Activated CD8-positive, alpha-beta T cell treated with anti-CD3 and anti-CD28 coated beads for 36 hours (primary cell): Measurements from ENCODE around the gene DNAJB5. TPM values are rescaled to one million over a fixed set of nuclear protein-coding genes. Genes with fewer than 3 reads are reported as not detected.

Experiments
- ATAC-seq: fragments of 200-7000 bp; cut with Tn5 transposase; one replicate; pipeline ENCODE4 v1.10.0; 2021; ENCODE audit warnings: mild to moderate bottlenecking, moderate library complexity
- CTCF ChIA-PET: fragments of 350-600 bp; sonication (Branson Sonifier 250); formaldehyde crosslinking; loops from one replicate; lab custom pipeline; 2021; ENCODE audit warnings: antibody characterized with exemption; lab: Charles Lee
- POLR2A ChIA-PET: fragments of 350-600 bp; sonication (Branson Sonifier 250); formaldehyde crosslinking; loops from one replicate; lab custom pipeline; 2021; ENCODE audit warnings: antibody characterized with exemption; lab: Charles Lee
- DNase-seq: peaks from one replicate; pipeline ENCODE4 v3.0.0-alpha.2; 2020
- H3K27ac Mint-ChIP-seq: one replicate; pipeline ENCODE4 v1.8.0; 2021; ENCODE audit warnings: mild to moderate bottlenecking, mixed read lengths
- H3K27me3 Mint-ChIP-seq: one replicate; pipeline ENCODE4 v1.8.0; 2021; ENCODE audit warnings: mixed read lengths
- H3K36me3 Mint-ChIP-seq: one replicate; pipeline ENCODE4 v1.8.0; 2021; ENCODE audit warnings: low read depth, mixed read lengths
- H3K4me1 Mint-ChIP-seq: one replicate; pipeline ENCODE4 v1.8.0; 2021; ENCODE audit warnings: low read depth, mixed read lengths
- H3K4me3 Mint-ChIP-seq: one replicate; pipeline ENCODE4 v1.8.0; 2021; ENCODE audit warnings: mild to moderate bottlenecking, moderate library complexity, mixed read lengths
- H3K9me3 Mint-ChIP-seq: one replicate; pipeline ENCODE4 v1.8.0; 2021; ENCODE audit warnings: mixed read lengths
- intact Hi-C: fragments of 100-400 bp; cut with micrococcal nuclease; formaldehyde crosslinking; loops from one replicate; pipeline ENCODE4 v1.10.0; 2022
- total RNA-seq, 2 experiments: library from RNA; stranded (reverse); gene quantifications; one replicate each; pipeline ENCODE4 v1.2.3, GENCODE V29; 2021
- TF ChIP-seq, protein P1 (sequence below): fragments of 200-600 bp; IDR thresholded peaks from one replicate; pipeline ENCODE4 v1.8.0; 2022; ENCODE audit warnings: antibody characterized with exemption, mild to moderate bottlenecking

DNAJB5 gene
- total RNA-seq, 2 experiments from 2014 or later, result 14.6 to 16.4 TPM

DNA sequence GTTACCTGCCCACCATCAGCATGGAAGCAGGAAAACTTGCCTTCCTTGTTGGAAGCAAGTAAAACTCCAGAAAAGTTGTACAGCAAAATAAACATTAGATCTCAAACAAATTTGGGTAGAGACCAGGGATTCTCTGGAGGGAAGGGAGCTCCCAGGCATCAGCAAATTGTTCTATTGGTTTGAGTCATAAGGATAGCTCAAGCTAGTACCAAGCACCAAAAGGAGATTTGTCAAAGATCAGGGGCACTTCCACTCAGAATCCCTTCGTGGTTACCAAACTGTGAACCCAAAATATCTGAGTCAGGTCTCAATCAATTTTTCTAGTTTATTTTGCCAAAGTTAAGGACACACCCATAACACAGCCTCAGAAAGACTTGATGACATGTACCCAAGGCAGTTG, 37.8 kb downstream of the DNAJB5 start:
- Mint-ChIP-seq H3K9me3 (no peaks in the 10 kb centered on the region), H3K4me1 (peaks cover 4% of the 10 kb centered on the region), H3K27me3 (no peaks in the 10 kb centered on the region), H3K27ac (no peak overlapping the region), H3K36me3 (peaks cover 6% of the 10 kb centered on the region), H3K4me3 (no peak overlapping the region)
- ChIA-PET CTCF (interaction anchor here (1.1 to 5.0 kb wide), 9 partner anchors 9 to 269 kb away, joined by 3 to 19 read pairs (median 4); no protein-coding TSS in a partner anchor), POLR2A (interaction anchor here (1.0 kb wide), 1 partner anchor 42 kb away, joined by 3 read pairs; no protein-coding TSS in a partner anchor)
- intact Hi-C loops, result no loop called here
- ATAC-seq (peak; percentile 13), DNase-seq (no peak)
- TF ChIP-seq, protein P1, sequence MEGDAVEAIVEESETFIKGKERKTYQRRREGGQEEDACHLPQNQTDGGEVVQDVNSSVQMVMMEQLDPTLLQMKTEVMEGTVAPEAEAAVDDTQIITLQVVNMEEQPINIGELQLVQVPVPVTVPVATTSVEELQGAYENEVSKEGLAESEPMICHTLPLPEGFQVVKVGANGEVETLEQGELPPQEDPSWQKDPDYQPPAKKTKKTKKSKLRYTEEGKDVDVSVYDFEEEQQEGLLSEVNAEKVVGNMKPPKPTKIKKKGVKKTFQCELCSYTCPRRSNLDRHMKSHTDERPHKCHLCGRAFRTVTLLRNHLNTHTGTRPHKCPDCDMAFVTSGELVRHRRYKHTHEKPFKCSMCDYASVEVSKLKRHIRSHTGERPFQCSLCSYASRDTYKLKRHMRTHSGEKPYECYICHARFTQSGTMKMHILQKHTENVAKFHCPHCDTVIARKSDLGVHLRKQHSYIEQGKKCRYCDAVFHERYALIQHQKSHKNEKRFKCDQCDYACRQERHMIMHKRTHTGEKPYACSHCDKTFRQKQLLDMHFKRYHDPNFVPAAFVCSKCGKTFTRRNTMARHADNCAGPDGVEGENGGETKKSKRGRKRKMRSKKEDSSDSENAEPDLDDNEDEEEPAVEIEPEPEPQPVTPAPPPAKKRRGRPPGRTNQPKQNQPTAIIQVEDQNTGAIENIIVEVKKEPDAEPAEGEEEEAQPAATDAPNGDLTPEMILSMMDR, result no peak

DNA sequence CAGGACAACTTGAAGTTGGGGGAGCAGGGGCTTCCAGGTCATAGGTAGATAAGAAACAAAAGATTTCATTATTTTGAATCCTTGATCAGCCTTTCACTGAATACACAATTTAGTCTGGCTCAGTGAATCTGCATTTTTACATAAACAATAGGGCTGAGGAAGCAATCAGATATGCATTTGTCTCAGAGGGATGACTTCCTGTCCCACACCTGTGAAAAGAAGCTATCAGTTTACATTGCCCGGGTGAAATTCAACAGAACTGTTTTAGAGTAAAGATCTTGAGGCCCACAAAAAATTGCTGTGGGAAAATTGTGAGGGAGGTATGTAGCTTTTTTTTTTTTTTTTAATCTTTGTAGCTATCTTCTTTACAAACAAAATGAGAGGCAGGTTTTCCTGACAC, 38.3 kb downstream of the DNAJB5 start:
- no peak overlapping the region for H3K27ac Mint-ChIP-seq
- H3K36me3 Mint-ChIP-seq, result peaks cover 6% of the 10 kb centered on the region

DNA sequence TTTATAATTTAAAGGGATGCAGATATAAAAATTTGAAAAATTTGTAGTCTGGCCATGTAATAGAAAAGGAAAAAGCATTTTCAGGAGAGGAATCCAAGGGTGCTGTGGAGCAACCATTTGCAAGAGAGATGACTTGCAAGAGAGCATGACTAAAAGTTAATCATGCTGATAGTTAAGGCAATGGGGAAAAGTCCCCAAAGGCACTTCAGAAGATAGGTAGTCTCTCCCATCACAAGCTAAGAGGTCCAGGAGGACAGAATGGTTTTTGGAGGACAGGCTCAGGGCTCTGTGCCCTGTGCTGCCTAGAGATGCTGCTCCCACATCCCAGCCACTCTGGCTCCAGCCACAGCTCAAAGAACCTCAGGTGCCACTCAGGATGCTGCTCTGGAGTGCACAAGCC, 38.8 kb downstream of the DNAJB5 start:
- DNase-seq (no peak), ATAC-seq (no peak)
- H3K9me3 Mint-ChIP-seq, result no peaks in the 10 kb centered on the region
- no peak overlapping the region for H3K27ac Mint-ChIP-seq
- ChIA-PET CTCF (interaction anchor here (1.1 to 5.0 kb wide), 4 partner anchors 10 to 270 kb away, joined by 3 to 19 read pairs (median 8); no protein-coding TSS in a partner anchor), POLR2A (interaction anchor here (1.0 kb wide), 1 partner anchor 15 kb away, joined by 3 read pairs; no protein-coding TSS in a partner anchor)
- TF ChIP-seq, protein P1, result no peak
- H3K36me3 Mint-ChIP-seq, result peaks cover 6% of the 10 kb centered on the region
- no peak overlapping the region for H3K4me3 Mint-ChIP-seq
- intact Hi-C loops, result no loop called here
- H3K4me1 Mint-ChIP-seq, result peaks cover 3% of the 10 kb centered on the region
- no peaks in the 10 kb centered on the region for H3K27me3 Mint-ChIP-seq

More for the DNA sequence above, 38.3 kb downstream of the DNAJB5 start:
- intact Hi-C loops, result no loop called here
- POLR2A ChIA-PET, result interaction anchor here (1.0 kb wide), 1 partner anchor 15 kb away, joined by 3 read pairs; no protein-coding TSS in a partner anchor
- no peak for ATAC-seq
- TF ChIP-seq, protein P1, result no peak
- DNase-seq, result no peak
- CTCF ChIA-PET, result interaction anchor here (1.1 to 5.0 kb wide), 8 partner anchors 9 to 269 kb away, joined by 3 to 19 read pairs (median 4); no protein-coding TSS in a partner anchor
- no peaks in the 10 kb centered on the region for H3K27me3 Mint-ChIP-seq
- peaks cover 4% of the 10 kb centered on the region for H3K4me1 Mint-ChIP-seq
- no peak overlapping the region for H3K4me3 Mint-ChIP-seq
- no peaks in the 10 kb centered on the region for H3K9me3 Mint-ChIP-seq

DNA sequence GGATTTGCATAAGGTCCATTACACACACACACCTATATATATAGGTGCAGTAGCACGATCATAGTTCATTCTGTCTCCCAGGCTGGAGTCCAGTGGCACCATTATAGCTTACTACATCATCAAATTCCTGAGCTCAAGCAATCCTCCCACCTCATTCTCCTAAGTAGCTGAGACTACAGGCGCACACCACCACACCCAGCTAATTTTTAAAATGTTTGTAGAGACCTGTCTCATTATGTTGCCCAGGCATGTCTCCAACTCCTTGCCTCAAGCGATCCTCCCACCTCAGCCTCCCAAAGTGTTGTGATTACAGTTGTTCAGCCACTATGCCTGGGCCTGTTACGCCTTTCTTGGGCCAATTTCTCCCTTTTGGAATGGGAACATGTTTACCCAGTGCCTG, 39.7 kb downstream of the DNAJB5 start:
- Mint-ChIP-seq H3K4me1 (no peaks in the 10 kb centered on the region), H3K4me3 (no peak overlapping the region), H3K27ac (no peak overlapping the region), H3K27me3 (no peaks in the 10 kb centered on the region), H3K9me3 (no peaks in the 10 kb centered on the region), H3K36me3 (no peaks in the 10 kb centered on the region)
- ATAC-seq (no peak), DNase-seq (no peak)
- TF ChIP-seq, protein P1, result no peak
- ChIA-PET POLR2A (interaction anchor here (0.6 kb wide), 1 partner anchor 33 kb away, joined by 5 read pairs; no protein-coding TSS in a partner anchor), CTCF (interaction anchor here (5.0 kb wide), 1 partner anchor 129 kb away, joined by 19 read pairs; no protein-coding TSS in a partner anchor)
- intact Hi-C loops, result no loop called here

DNA sequence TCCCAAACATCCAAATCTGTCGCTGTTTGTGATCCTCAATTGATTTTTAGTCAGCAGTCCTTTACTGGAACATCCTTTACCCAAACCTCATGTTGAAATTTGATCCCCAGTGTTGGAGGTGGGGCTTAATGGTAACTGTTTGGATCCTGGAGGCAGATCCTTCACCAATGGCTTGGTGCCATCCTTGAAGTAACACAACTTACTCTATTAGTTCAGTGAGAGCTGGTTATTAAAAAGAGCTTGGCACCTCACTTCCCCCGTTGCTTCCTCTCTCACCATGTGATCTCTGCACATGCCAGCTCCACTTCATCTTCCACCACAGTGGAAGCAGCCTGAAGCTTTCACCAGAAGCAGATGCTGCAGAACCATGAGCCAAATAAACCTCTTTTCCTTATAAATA, 40.3 kb downstream of the DNAJB5 start:
- ChIA-PET CTCF (interaction anchor here (5.0 kb wide), 1 partner anchor 130 kb away, joined by 19 read pairs; no protein-coding TSS in a partner anchor), POLR2A (interaction anchor here (0.9 kb wide), 1 partner anchor 130 kb away, joined by 4 read pairs; no protein-coding TSS in a partner anchor)
- ATAC-seq, result no peak
- TF ChIP-seq, protein P1, result no peak
- no peak for DNase-seq
- Mint-ChIP-seq H3K27ac (no peak overlapping the region), H3K9me3 (no peaks in the 10 kb centered on the region), H3K36me3 (no peaks in the 10 kb centered on the region), H3K4me3 (no peak overlapping the region), H3K4me1 (no peaks in the 10 kb centered on the region), H3K27me3 (no peaks in the 10 kb centered on the region)
- intact Hi-C loops, result no loop called here
